Astrocyte of the spinal cord (primary cell): ENCODE results near the gene FMR1.

ENCODE experiments used
- DNase-seq: peaks from one replicate; pipeline ENCODE4 v3.0.0; 2011; ENCODE audit warnings: low read depth, low spot score
- H3K4me3 ChIP-seq: 2 replicates; pipeline ENCODE4 v1.5.1; 2011; ENCODE audit warnings: low read depth, mild to moderate bottlenecking, low read length, moderate library complexity
- CTCF ChIP-seq: IDR thresholded peaks from 2 replicates; pipeline ENCODE4 v1.5.1; 2012; ENCODE audit warnings: low read depth, mild to moderate bottlenecking, low read length, inconsistent platforms
- in situ Hi-C: cut with HindIII; loops from 2 replicates; pipeline ENCODE4 v1.10.0; 2017; ENCODE audit warnings: low sequenced_read_pairs

The FMR1 gene

DNA sequence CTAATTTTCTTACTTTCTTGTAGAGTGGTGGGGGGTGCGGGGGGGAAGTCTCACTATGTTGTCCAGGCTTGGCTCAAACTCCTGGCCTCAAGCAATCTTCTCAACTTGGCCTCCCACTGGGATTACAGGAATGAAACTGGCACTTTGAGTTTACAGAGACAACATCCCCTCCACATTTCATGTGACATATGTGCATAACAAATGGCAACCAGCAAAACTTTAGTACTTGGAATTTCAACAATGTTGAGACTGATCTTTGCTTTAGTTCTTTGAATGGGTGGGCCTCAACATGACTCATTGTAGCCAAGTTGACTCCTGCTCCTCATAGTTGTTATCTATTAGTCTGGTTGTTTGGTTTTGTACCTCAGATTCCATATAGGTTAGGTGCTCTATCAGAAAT, 11.4 kb upstream of the FMR1 start:
- no peak for DNase-seq
- in situ Hi-C loops, result no loop called here
- TF ChIP-seq CTCF, result no peak
- H3K4me3 ChIP-seq, result no peak overlapping the region

DNA sequence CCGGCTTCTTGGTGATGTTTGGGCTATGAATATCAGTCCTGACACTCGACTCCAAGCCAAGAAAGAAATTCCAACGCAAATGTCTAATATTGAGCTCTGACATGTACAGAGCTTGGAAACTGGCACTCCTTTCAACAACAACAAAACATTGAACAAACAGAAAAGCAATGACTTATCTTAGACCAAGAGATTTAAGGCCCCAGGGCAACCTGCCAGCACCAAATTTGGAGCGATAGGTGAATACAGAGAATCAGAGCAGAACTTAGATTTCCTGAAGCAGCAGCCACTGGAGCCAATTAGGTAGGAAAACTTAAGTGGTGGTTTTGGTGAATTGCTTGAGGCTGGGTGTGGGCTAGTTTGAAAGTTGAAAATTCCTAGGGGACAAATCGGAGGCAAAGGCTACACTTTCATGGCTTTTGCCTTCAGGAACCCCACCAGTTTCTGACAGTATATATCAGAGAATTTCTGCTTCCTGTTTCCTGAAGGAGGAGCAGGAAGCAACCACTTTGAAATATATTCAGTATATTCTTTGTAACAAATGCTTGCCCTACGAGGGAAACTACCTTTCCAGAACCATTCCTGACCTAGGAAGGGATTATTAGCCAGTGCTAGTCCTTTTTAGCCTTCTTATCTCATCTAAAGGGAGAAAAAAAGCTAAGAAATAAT, 10.1 kb upstream of the FMR1 start:
- in situ Hi-C loops, result no loop called here
- no peak for TF ChIP-seq CTCF
- no peak overlapping the region for H3K4me3 ChIP-seq
- DNase-seq, result no peak

DNA sequence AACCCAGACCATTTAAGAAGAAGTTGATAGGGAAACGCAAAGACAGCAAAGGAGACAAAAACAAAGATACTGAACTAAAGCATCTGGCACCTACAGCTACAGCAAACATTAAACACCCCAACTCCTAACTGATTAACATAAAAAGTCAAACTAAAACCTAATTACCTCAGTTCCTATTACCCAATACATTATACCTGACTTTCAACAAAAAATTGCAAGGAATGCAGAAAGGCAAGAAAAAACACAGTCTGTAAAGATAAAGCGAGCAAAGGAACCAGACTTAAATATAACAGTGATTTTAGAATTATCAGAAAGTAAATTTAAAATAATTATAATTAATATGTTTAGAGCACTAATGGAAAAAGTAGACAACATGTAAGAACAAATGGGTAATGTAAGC, 9.4 kb upstream of the FMR1 start:
- H3K4me3 ChIP-seq, result no peak overlapping the region
- no peak for DNase-seq
- in situ Hi-C loops, result no loop called here
- TF ChIP-seq CTCF, result no peak

GRCh38 chrX:147908106-147908505, 3.6 kb upstream of the FMR1 start:
- TF ChIP-seq CTCF, result no peak
- H3K4me3 ChIP-seq, result no peak overlapping the region
- DNase-seq, result no peak
- in situ Hi-C loops, result no loop called here

- no peak for DNase-seq
- TF ChIP-seq CTCF, result no peak
- H3K4me3 ChIP-seq, result no peak overlapping the region
- in situ Hi-C loops, result no loop called here
Measured at GRCh38 chrX:147910607-147911006, 1.1 kb upstream of the FMR1 start.

- H3K4me3 ChIP-seq, result peak overlapping the region; percentile 76
- no peak for TF ChIP-seq CTCF
- in situ Hi-C loops, result no loop called here
- peak; percentile 32 for DNase-seq
Measured at GRCh38 chrX:147912093-147912801, 528 bp downstream of the FMR1 start.
